NCI-H2196 treated with DMSO at 0.1 percent for 48 hours (cell line): ENCODE measurements around the gene UBE3A.
"Not testable (repeated sequence)": the region's sequence is repeated elsewhere in the genome, so short reads cannot be mapped to it uniquely, and the experiment has no call there.

ENCODE experiments used
- DNase-seq: peaks from one replicate; lab custom pipeline; 2025; ENCODE audit not compliant: unreplicated experiment; lab: John Stamatoyannopoulos, UW

UBE3A gene

DNA sequence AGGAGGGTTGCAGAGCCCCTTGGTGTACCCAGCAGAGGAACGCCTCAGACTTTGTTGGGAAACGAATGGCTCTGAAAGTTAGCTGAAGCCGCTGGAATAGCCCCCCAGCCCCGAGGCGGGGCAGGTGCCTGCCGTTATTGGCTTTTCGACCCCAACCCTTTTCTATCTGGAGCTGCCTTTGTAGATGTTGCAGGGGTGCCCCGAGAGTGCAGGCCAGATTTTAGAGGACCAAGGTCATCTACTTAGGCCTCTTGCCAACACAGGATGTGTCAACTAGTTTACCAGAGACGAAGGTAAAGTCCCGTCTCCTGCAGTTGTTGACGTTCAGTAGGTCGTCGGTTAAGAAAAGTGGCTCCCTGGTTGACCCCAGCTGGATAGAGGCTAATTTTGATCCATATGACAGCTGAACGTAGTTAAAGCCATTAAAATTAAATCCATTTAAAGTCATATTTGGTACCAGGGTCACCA lies 579 bp upstream of the UBE3A start:
- DNase-seq: no peak

DNA sequence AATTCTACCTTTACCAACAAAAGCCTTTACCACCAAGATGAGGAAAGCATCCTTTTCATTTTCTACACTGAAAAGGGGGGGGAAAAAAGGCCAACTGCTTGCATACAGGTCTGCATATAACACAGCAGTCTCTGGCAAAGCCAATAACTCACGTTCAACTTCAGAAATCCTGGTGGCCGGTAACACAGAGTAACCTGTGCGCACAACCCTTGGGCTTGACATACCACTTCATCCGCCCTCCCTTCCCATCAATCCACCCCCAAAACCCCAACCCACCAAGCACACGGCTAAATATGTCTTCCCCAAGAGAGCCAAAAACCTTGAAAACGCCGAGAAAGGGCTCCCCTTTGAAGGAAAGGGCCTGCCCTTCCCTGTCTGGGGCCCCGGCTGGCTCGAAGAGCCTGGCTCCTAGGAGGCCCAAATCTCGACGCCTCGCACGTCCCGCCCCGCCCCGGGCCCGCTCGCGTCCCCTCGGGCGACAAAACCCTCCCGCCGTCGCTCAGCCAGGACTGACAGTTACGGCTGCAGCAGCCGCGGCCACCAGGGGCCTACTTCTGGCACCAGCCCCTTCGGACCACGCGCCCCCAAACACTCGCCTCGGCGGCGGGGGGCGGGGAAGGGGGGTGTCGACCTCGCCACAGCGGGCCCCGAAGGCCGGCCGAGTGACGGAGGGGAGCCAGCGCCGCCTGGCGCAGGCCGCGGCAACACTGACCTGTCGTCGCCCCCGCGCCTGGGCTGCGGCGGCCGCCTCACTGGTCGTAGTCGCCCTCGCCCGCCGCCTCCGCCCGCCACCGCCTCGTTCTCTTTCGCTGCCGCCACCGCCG lies 835 bp downstream of the UBE3A start:
- DNase-seq: no peak

DNA sequence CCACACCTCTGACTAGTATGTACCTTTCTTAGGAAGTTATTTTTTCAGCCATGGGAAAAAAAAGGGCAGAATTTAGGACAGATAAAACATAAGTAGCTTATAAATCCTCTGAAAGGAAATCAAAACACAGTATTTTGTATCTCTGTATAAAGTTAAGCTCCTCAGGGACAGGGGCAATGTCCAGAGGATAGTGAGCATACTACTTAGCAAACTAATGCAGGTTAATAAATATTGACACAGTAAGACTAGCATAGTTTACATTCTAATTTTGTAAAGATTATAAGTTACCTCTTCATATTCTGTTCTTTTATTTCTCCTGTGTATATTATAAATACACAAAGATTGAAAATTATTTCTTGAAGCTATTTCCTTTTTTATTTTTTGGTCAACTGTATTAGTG lies 2.1 kb downstream of the UBE3A start:
- DNase-seq: no peak

DNA sequence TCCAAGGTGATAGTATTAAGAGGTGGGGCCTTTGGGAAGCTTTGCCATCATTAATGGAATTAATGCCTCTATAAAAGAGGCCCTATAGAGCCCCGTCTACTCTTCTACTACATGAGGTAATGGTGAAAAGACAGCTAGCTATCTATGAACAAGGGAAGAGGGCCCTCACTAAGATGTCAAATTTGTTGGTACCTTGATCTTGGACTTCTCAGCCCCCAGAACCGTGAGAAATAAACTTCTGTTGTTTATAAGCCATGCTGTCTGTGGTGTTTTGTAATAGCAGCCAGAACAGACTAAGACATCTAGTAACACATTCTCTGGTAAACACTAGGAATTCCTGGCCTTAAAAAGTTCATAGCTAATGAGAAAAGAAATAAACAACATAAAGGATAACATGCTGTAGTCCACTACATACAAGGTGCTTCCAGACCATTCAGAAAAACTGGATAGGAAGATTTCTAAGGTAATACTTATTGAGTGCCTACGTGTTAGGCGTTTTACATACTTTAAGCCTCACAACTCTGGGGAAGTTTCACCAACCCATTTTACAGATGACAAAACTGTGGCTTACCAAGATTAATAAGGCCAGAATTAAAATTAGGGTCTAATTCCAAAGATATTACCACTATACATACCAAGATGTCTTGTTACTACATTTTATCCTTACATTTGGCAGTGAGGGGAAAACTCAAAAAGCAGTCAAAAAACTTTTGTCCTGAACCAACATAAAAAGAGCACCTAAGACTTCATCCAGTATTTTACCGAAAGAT lies 3.2 kb downstream of the UBE3A start:
- DNase-seq: no peak

DNA sequence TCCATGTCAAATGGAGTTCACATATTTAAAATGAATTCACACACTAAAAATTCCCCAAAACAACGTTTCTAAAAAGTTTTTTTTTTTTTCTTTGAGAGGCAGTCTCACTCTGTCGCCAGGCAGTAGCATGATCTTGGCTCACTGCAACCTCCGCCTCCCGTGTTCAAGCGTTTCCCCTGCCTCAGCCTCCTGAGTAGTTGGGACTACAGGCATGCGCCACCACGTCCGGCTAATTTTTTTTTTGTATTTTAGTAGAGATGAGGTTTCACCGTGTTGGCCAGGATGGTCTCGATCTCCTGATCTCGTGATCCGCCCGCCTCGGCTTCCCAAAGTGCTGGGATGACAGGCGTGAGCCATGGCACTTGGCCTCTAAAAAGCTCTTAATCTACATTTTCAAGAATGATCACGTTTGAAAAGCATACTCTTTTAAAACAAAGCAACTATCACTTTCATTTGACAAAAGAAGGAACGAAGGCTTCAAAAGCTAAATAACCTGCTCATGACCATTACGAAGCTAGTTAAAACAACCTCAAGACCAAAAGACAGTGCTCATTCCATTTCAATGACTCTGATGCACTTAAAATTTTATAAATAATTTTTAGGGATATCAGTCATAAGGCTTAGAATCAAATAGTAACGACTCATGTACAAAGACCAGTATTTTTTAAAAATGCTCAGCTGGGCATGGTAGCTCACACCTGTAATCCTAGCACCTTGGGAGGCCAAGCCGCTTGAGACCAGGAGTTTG lies 5.5 kb downstream of the UBE3A start:
- no peak for DNase-seq

DNA sequence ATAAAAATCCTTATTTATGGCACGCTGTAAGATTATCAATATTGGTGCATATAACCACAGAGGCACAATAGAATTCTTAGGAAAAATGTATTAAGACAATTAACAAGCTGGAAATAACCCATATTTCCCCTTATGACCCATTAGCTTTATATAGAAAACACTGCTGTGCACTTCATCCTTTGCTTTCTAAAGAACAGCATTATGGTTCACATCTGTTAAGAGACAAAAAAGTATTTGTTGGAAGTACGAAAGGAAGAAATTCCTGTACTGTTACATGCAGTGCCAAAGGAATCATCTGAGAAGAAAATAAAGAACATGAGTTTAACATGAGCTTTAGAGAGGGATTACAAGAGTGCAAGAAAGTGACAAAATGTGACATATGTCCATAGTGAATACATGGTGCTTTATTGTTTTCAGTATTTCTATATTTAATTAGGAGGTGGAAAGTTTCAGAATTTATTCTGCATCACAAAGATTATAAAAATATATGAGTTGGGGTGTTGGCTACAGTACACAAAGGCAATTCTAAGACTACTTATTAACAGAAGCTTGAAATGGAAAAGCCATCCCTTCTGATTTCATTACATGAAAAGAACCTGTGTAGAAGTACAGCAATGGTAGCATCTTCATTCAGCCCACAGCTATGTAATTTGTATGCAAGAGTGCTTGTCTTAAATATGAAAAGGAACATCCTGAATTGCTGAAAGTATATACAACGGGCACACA lies 6.8 kb downstream of the UBE3A start:
- DNase-seq: no peak

DNA sequence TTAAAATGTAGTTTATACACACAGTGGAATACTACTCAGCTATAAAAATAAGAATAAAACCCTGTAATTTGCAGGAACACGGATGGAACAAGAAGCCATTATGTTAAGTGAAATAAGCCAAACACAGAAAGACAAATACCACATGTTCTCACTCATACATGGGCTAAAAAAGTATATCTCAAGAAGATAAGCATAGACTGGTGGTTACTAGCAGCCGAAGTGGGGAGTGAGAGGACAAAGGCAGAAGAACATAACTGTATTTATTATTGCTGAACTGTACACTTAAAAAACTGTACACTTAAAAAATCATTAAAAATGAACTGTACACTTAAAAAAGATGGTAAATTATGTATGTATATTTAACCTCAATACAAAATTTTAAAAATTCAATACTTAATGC lies 11.0 kb downstream of the UBE3A start:
- no peak for DNase-seq

DNA sequence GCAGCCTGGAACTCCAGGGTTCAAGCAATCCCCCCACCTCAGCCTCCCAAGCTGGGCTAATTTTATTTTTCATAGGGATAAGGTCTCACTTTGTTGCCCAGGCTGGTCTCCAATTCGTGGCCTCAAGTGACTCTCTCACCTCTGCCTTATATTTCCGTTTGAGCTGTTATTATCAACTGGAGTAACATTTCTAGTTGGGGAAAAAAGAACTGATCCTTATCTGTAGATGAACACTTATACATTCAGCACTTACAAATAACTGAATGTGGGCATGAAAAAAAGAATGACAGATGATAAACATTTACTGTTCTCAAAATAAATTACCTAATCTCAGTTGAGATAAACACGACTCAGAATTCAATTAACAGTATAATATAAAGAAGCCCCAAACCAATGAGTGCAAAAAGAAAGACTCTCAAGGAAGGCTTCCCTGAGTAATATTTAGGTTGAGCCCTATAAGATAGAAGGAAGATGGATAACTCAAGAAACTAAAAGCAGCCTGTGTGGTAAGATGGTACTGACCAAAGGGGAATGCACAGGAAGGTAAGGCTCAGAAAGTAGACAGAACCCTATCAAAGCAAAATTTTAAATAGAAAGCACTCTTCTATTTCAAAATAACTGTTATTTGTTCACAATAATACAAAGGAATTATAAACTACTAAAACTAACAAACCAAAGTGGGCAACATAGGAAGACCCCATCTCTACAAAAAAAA lies 11.8 kb downstream of the UBE3A start:
- no peak for DNase-seq

DNA sequence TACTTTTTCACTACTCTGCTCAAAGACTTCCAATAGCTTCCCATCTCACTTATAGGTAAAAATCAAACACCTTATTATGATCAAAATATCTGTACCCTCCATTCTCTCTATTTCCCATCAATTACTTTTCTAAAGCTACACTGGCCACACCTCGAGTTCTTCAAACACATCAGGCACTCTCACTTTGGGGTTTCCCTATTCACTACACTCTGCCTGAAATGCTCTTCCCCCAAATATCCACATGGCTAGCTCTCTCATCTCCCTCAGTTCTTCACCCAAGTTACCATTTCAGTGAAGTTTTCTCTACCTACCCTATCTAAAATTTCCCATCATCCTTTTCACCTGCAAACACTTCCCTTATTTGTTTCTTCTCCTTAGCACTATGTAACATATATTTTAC lies 14.8 kb downstream of the UBE3A start:
- DNase-seq: no peak

DNA sequence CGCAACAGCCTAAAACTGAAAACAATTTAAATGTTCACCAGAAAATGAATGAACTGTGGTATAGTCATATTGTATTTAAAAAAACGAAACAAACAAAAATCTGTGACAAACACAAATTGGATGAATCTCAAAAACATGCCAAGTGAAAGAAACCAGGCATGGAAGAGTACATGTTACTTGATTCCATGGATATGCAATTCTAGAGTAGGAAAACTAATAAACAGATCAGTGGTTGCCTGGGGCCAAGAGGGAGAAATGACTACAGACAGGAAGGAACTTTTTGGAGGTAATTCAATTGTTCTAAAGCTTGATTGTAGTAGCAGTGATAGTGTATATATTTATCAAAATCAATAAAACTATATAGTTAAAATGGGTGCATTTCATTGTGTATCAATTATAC lies 16.8 kb downstream of the UBE3A start:
- no peak for DNase-seq

DNA sequence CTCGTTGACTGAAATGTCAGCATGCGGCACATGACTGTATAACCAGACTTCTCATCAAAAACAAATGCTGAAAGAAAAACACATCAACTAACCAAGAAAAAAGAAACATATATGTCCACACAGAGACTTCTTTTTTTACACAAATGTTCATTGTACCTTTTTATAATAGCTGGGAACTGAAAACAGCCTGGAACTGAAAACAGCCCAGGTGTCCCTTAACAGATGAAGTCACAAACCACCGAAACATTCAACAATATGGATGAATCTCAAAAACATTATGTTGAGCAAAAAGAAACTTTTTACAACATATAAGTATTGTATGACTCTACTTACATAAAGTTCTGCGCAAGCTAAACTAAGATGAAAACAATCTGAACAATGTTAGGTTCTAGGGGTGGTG lies 20.6 kb downstream of the UBE3A start:
- DNase-seq: no peak

DNA sequence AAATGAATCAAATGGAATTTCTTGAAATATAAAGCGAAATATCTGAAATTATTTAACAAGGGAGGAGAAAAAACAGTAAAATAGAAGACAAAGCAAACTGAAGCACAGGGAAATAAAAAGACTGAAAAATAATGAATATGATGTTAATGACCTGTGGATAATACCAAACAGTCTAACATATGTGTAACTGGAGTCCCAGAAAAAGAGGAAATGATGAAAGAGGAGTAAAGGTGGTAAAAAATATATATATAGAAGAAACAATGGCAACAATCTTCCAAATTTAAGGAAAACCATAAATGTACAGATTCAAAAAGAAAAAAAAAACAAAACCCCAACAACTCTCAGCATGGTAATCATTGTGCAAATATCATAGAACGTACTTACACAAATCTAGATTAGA lies 21.2 kb downstream of the UBE3A start:
- DNase-seq: no peak

DNA sequence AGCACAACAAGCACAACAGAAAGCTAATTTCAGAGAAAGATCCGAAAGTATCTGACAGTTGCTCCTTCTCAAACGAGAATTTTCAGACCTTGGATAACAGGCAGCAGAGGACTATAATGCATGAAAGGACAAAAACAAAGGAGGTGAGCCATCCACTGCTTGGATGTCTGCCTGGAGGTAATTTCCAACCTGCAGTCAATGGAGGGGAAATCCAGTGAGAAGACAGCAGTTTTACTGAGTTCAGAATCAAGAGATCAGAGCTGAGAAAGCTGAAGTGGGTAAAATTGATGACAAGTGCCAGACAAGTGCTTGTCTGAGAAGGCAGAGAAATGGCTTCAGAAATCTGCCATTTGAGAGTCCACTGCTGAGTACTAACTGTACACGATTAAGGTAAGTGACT lies 22.1 kb downstream of the UBE3A start:
- no peak for DNase-seq

DNA sequence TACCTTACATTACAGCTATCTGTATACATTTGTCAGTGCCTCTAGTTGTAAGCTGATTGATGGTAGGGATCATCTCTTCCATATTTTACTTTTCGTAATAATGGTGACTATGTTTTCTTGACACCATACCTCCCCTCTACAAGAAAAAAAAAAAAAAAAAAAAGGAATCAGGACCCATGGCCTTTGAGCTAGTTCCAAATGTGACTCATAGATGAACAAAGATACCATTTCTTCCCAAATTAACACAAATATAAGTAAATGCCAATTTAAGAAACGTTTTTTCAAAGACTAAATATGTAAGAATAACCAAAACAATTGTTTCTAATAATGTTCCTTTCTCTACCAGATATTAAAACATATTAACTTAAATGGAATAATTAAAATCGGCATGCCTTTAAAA lies 23.1 kb downstream of the UBE3A start:
- DNase-seq: no peak

DNA sequence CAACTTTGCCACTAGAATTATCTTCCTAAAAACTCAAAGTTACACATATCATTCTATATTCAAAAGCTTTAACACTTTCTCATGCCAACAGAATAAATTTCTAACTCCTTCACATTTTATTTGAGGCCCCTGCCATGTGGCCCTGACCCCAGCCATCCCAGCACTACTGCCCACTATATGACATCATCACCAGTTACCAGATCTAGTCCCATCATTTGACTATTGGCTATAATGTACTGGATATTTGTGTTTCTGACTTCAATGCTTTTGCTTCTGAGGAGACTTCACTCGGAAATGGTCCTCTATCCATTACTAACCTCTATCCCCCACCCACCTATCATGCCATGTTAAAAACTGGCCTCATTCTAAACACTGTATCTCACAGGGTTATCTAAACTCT lies 23.6 kb downstream of the UBE3A start:
- no peak for DNase-seq

DNA sequence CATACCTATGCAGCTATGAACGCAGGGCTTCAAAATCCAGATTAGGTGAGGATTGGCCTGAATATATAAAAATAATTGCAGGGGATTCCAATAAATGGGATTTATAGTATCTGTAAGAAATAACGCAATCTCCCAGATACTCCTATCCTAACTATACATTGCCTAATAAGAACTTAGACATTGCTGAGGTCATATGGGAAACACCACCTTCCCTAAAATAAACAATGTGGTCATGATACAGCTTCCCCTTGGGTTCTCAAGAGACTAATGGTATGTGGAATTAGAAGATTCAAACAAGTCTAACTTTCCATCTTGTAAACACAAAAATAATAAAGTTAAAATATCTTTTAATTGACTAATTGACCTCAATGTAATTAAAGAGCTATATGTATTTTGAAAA lies 28.2 kb downstream of the UBE3A start:
- no peak for DNase-seq

DNA sequence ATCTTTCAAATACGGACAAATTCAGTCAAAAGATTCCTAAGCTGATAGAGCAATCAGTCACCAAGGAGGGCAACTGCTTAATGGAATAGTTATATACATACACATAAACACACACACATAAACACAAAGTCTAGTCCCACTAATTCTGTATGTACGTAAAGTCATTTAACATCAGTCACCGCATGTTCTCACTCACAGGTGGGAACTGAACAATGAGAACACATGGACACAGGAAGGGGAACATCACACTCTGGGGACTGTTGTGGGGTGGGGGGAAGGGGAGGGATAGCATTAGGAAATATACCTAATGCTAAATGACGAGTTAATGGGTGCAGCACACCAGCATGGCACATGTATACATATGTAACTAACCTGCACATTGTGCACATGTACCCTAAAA lies 29.1 kb downstream of the UBE3A start:
- not testable (repeated sequence) for DNase-seq

DNA sequence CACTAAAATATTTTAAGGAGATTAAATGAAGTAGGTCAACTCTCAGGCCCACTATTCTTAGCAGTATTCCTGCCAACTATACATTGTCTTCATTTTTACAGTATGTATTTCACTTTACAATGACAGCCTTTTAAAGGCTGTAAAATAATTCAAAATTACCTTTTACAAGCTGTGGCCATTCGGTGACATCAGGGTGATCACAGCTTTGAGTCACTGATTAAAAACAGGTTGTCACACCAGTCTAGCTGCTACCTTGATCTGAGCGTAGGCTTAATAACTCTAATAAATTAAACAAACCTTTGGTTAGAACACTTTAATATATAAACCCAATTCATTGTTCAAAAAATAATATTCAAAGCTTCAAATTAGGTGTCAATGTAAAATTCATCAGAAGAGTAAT lies 29.9 kb downstream of the UBE3A start:
- no peak for DNase-seq

DNA sequence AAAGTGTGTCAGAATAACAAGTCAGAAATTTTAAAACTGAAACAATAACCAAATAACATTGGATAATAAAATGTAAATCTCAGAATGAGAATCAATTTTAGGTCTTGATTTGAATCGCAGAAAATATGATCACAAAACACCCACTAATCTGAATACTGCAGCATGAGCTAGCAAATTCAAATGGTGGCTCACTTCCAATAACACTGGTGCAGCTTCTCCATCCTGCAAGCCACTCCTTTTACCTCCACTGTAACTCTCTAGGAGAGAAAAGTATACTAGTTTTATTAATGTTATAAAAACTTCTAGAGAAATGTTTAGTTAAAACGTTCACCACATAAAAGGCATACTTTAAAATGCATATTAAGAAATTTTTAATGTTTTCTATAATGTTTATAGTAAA lies 30.4 kb downstream of the UBE3A start:
- DNase-seq: no peak

DNA sequence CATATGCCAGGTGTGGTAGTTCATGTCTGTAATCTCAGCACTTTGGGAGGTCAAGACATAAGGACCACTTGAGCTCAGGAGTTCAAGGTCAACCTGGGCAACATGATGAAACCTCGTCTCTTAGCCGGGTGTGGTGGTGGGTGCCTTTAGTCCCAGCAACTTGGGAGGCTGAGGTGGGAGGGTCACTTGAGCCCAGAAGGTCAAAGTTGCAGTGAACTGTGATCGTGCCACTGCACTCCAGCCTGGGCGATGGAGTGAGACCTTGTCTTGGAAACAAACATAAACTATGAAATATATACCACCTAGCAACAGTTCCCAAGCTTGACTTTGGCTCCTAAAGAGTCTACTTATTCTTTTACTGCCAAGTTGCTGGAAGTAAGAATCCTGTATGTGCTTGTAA lies 30.9 kb downstream of the UBE3A start:
- no peak for DNase-seq
